Stimulated activated CD4-positive, alpha-beta T cell treated with anti-CD3 and anti-CD28 coated beads, TNF-alpha, amount 100 ng/mL, for 4 hours (primary cell): ENCODE measurements around the gene TPRX1.
"Not testable (repeated sequence)": the region's sequence is repeated elsewhere in the genome, so short reads cannot be mapped to it uniquely, and the experiment has no call there.

ENCODE experiments used
- DNase-seq, 3 experiments: peaks; one replicate each; pipeline ENCODE4 v3.0.0-alpha.2; 2020; ENCODE audit warnings: low read depth in 3 of 3

The TPRX1 gene, protein sequence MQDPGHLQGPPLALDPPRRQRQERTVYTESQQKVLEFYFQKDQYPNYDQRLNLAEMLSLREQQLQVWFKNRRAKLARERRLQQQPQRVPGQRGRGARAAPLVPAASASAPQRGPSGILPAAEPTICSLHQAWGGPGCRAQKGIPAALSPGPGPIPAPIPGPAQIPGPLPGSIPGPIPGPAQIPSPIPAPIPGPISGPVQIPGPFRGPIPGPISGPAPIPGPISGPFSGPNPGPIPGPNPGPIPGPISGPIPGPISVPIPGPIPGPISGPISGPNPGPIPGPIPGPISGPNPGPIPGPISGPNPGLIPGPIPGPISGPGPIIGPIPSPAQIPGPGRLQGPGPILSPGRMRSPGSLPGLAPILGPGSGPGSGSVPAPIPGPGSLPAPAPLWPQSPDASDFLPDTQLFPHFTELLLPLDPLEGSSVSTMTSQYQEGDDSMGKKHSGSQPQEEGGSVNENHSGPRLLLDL

DNA sequence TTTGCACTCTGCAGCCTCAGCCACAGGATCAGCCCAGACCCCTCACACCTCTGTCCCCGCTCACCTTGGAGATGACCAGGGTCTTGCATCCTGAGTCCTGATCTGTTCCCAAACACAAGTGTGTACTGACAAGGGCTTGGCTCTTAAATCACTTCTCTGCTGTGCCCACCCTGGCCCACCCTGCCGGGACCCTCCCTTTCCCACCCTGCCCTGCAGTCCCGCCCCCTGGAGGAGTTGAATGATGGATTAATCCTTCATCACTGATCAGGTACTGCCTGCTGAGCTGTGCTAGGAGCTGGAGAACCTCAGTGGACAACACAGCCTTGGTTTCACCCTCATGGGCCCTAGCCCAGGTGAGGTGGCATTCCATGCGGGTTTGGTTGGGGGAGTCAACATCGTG lies at the start of gene TPRX1:
Gene TPRX1 (minus strand): TSS at position 101 of the 400 bp plus-strand sequence. CDS start 12 bp downstream, at position 89.
- not testable (repeated sequence) for DNase-seq

DNA sequence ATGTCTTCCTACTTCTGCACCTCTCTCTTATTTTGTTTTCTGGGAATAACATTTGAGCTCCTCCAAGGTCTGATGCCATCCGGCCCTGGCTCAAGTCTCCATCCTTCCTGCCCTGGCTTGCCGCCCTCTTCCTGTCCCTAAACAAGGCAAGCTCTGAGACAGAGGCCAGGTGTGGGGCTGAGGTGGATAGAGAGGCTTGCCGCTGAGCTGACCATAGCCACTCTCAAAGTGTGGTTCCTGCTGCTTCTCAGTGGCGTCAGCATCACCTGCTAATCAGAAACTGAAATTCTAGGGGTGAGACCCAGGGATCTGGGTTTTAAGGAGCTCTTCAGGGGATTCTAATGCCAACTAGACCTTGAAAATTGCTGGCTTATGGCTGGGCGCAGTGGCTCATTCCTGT lies 48.7 kb upstream of the TPRX1 start:
- no peak for DNase-seq

DNA sequence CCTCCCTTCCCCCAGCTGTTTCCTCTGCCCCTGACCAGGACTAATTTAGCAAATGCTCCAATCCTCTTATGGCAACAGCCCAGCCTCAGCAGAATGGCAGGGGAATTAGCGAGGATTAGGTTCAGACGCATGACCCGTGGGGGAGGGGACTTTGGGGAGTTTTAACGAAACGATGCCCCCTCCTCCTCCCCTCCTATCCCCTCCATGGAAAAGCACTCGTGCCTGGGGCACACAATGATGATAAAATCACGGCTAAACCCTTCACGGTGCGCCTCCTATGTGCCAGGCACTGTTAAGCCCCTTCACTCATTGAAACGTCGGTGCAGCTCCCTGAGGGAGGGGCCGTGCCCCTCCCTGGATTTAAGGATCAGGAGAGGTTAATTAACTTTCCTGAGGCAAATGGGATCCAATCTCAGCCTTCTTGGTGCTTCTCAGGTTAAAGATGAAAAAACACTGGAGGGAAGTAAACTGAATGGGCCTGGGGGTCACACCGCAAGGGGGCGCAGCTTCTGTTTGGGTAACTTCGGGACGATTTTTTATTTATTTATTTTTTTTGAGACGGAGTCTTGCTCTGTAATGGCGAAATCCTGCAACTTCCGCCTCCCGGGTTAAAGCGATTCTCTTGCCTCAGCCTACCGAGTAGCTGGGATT lies 44.6 kb upstream of the TPRX1 start:
- DNase-seq, result no peak

DNA sequence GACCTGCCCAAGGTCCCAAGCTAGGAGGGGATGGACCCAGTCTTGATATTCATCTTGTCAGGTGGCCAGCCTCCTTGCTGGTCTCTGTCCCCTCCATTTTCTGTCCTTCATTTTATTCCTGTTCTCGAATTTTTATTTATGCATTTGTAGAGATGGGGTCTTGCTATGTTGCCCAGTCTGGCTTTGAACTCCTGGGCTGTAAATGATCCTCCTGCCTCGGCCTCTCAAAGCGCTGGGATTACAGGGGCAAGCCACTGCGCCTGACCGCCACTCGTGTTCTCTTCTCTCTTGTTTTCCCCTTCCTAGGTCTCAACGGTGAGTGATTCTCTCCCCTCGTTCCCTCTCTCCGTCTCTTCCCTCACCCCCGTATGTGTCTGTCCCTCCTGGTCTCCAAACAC lies 44.1 kb upstream of the TPRX1 start:
- no peak for DNase-seq

DNA sequence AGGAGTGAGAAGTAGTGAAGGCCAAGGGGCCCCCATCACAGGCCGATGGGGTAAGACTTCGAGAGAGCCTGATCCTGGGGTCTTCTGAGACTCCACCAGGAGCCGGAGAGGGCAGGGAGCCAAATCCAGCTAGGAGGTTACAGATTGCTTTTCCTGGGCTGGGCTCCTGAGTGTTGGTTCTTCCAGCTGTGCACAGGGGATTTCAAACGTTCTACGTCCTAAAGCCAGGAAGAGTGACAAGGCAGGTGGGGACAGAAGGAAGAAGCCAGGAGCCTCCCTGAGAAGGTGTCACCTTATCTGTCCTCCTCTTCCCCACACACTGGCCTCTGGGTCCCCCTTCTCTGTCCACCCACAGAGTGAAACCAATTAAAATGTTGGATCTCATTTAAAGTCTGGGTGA lies 38.6 kb upstream of the TPRX1 start:
- no peak for DNase-seq

DNA sequence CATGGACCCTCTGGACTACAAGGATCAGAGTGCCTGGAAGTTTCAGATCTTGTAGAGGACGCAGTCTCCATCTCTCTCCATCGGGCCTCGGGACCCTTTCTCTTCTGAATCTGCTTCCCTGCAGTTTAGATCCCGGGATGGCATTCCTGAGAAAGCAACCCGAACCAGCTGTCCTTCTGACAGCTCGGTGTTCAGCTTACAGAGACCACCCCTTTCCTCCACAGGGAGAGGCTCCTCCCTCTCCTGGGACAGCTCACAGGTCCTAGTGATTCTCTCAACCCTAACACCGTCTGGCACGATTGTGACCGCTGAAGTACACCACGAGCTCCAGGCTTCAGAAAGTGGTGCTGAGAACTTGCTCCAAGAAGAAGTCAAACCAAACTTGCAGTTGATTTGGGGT lies 35.6 kb upstream of the TPRX1 start:
- no peak for DNase-seq

DNA sequence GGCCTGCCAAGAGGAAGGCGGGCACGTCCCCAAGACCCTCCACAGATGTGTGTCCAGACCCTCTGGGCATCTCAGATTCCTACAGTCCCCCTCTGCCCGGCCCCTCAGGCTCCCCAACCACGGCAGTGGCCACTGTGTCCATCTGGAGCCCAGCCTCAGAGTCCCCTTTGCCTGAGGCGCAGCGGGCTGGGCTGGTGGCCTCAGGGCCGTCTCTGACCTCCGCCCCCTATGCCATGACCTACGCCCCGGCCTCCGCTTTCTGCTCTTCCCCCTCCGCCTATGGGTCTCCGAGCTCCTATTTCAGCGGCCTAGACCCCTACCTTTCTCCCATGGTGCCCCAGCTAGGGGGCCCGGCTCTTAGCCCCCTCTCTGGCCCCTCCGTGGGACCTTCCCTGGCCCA lies 35.1 kb upstream of the TPRX1 start:
- no peak for DNase-seq

DNA sequence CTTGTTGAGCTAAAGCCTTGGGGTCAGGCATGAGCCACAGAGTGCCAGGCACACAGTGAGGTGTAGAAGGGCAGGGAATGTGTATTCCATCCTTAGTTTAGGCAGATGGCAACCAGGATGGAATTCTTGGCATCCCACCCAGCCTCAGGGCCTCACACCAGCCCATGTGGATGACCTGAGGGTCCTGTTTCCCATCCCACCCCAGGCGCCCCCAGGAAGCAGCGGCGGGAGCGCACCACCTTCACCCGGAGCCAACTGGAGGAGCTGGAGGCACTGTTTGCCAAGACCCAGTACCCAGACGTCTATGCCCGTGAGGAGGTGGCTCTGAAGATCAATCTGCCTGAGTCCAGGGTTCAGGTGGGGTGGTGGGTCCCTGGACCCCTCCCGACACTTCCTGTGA lies 31.7 kb upstream of the TPRX1 start:
- no peak for DNase-seq

DNA sequence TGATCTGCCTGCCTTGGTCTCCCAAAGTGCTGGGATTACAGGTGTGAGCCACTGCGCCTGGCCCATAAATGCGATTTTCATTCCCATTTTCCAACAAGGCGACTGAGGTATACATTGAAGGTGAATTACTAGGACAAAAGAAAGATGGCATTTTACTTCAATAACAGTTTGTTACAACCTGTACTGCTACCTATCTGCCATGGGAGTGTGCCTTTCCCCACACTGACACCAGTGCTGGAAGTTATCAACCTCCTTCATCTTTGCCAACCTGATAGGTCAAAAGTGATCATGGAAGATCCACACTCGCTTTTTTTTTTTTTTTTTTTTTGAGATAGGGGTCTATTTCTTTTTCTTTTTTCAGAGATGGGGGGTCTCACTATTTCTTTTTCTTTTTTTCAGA lies 28.4 kb upstream of the TPRX1 start:
- no peak for DNase-seq

DNA sequence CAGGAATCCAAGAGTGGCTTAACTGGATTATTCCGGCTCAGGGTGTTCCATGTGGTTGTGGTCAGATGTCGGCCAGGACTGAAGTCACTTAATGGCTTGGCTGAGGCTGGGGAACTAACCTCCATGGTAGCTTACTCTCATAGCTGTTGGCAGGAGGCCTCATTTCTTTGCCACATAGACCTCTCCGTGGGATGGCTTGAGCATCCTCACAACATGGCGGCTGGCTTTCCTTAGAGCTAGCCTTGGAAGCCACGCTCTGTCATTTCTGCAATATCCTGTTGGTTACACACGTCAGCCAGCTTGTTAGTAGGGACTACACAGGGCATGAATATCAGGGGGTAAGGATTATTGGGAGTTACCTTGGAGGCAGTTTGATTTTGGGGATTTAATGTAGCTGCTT lies 22.4 kb upstream of the TPRX1 start:
- DNase-seq, result no peak

DNA sequence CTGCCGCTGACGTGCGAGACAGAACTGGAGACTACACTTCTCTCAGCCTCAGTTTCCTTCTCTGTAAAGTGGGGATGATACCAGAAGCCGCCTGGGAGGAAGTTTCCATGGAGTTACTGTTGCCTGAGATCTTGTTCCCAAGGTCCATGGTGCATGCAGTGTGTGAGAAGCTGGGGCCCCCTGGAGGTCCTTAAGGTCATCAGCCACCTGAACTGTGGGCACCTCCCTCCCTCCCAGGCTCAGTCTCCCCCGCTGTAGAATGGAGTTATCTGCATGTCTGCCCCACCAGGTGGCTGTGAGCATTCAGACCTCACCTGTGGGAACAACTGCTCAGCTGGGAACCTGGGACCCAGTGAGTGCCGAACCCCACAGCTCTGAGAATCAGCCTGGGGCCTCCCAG lies 20.0 kb upstream of the TPRX1 start:
- no peak for DNase-seq

DNA sequence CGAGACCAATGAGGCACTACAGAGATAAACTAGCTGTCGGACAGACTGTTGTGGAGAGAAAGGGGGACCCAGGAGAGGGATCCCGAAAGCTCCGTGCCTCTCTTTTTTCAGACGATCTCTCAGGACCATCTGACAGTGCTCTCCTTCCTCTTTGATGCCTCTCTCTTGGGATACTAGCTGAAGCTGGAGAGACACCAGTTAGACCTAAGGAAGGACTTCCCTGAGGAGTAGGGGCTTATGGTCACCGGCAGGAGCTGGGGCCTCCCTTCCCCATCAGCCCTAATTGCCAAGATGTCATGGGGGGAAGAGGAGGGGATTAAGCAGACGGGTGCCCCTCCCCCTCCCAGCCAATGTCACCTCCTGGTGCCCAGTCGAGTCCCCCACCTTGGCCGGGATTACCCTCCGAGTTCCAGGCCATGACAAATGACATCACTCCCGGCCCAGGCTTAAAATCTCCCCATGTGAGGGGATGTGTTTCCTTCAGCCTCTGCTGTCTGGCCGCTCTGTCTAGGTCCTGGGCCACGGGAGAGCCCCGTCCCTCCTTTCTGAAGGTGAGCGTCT lies 17.2 kb upstream of the TPRX1 start, which contains the start of gene CRX:
Gene CRX (plus strand): TSS at position 478 of the 561 bp plus-strand sequence. CDS start 12,507 bp downstream, outside the sequence.
- DNase-seq, result no peak

DNA sequence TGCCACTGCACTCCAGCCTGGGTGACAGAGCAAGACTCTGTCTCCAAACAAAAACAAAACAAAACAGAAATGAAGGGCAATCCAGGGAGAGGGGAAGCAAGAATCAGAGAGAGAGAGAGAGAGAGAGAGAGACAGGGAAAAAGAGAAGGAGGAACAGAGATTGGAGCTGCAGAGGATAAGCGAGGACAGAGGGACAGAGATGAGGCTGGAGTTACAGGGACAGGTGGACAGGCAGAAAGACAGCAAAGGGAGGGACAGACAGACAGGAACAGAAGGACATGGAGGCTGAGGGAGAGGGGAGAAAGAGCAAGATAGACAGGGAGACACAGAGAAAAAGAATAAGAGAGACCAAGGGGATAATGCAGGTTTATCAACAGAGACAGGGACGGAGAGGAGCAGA lies 16.1 kb upstream of the TPRX1 start:
- DNase-seq, result no peak

DNA sequence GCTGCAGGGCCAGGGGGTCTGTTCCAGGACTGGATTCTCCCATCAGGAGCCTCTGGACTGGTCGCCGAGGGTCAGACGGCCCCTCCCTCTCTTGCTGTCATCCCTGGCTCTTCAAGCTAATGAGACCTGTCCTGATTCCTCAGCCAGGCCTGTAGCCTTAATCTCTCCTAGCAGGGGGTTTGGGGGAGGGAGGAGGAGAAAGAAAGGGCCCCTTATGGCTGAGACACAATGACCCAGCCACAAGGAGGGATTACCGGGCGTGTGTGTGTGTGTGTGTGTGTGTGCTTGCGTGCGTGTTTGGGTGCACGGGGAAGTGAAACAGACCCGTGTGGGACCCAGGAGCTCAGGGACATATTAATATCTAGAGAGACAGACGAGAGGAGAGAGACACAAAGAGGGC lies 15.5 kb upstream of the TPRX1 start:
- DNase-seq, result no peak

DNA sequence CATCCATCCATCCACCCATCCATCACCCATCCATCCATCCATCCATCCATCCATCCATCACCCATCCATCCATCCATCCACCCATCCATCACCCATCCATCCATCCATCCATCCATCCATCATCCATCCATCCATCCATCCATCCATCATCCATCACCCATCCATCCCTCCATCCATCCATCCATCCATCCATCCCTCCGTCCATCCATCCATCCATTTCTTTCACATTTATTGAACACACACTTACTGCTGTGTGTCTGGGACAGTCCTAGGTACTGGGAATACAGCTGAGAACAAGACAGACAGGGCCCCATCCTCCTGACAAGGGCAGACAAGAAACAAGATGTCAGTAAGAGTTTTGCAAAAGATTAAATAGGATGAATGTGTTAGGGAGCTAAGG lies 13.9 kb upstream of the TPRX1 start:
- DNase-seq, result not testable (repeated sequence)

DNA sequence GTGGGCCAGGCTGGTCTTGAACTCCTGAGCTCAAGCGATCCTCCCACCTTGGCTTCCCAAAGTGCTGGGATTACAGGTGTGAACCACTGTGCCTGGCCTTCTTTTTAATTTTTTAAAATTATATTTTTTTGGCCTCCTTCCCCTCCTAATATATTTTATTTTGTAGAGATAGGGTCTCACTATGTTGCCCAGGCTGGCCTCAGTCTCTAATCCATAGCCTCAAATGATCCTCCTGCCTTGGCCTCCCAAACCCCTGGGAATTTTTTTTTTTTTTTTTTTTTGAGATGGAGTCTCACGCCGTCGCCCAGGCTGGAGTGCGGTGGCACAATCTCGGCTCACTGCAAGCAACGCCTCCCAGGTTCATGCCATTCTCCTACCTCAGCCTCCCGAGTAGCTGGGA lies 11.9 kb upstream of the TPRX1 start:
- DNase-seq, result not testable (repeated sequence)

DNA sequence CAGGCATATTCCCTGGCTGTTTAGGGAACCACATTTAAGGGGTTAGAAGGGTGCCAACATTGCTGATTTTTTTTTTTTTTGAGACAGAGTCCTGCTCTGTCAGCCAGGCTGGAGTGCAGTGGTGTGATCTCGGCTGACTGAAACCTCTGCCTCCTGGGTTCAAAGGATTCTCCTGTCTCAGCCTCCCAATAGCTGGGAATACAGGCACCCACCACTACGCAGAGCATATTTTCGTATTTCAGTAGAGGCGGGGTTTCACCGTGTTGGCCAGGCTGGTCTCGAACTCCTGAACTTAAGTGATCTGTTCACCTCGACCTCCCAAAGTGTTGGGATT lies 9.6 kb upstream of the TPRX1 start:
- DNase-seq, result no peak

DNA sequence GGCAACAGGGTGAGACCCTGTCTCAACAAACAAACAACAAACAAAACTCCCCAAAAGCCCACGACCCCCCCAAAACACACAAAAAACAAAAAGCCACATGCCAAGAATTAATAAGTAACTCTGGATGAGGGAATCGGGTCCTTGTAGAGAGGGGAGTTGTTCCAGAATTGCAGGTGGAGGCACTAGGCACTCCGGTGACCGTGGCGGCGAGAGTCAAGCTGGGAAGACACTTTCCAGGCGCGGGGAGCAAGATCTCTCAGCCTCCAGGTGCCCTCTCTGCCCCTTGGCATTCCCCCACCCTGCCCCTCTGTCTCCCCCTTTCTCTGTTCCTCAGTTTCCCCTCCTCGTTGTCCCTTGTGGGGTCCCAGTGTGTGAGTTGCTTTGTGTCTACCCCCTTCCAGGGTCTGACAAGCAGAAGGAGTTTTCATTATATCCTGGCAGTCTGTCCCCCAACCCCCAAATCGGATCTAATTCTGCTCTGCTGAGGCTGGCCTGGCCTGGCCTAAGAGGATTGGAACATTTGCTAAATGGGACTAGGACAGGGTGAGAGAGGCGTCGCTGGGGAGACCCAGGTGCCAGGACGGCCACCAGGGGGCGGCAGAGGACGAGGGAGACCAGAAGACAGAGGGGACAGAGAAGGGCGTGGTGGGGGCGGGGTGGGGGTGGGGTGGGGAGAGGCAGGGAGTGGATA lies 9.1 kb upstream of the TPRX1 start:
- peak; percentile 50 to 72 (median 54) for DNase-seq

DNA sequence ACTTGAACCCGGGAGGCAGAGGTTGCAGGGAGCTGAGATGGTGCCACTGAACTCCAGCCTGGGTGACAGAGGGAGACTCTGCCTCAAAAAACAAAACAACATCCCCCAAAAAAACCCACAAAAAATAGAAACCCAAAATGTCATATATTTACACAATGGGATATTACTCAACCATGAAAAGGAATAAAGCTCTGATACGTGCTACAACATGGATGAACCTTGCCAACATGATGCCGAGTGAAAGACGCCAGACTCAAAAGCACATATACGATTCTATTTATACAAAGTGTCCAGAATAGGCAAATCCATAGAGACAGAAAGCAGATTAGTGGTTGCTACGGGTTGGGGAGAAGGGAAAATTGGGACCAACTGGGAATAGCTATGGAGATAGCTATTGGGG lies 2.1 kb upstream of the TPRX1 start:
- DNase-seq, result no peak

DNA sequence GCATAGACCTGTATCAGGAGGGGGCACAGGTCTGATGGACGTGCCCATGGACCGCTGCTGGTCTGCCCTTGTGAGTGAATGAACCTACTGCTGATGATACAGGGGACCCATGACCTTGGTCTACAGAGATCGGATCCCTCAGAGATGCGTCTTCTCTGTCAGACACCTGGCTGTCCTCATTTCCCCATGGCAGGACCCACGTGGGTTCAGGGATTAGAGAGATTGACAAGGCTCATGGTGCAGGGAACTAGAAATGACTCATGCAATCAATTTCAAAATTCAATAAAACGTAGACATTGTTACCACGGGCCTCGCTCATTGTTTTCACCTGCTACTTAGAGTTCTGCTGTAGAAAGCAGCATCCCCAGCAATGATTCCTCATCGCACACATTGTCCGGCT lies 962 bp upstream of the TPRX1 start:
- no peak for DNase-seq

DNA sequence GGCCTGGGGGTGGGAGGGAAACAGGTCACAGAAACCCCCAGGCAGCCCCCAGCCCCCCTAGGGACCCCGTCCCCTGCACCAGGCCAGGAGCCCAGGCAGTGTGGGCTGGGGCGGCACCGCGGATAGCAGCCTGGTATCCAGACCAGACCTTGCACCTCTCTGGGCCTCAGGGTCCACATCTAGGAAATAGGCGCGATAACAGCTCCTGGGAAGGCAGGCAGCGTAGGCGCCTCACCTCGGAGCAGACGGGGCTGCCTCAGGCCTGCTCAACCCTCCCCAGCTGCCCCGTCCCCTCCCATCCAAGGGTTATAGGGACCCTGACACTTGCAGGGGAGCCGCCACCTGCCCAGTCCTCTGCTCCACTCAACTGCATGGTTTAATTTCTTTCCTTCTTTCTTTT lies 680 bp downstream of the TPRX1 start:
- not testable (repeated sequence) for DNase-seq

DNA sequence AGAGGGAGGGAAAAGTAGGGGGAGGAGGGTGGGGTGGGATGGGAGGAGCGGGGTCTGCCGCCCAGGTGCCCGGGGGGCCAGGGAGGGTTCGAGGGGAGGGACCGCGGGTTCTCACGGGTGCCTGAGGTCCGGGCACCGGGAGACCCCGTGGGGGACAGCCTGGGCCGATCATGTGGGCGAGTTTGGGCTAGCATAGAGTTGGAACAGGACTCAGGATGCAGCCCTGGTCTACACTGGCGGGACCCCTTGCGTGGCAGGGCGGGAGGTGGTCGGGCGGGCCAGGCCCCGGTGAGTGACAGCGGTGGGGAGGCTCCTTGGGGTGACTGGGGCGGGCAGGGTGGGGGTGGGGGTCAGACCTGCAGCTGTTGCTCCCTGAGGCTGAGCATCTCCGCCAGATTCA lies 1.2 kb downstream of the TPRX1 start:
- DNase-seq, result not testable (repeated sequence)
